GM18519 (cell line): ENCODE results near the gene AP5M1.
"Not testable (repeated sequence)": the region's sequence is repeated elsewhere in the genome, so short reads cannot be mapped to it uniquely, and the experiment has no call there.

Experiments
- ATAC-seq: cut with Tn5 transposase; IDR thresholded peaks from one replicate; pipeline ENCODE4 v1.9.1; 2021; ENCODE audit warnings: mild to moderate bottlenecking, moderate library complexity; ENCODE audit not compliant: unreplicated experiment, low FRiP score

AP5M1 gene

GRCh38 chr14:57268161-57269069 is at the start of gene AP5M1, which contains the start of gene EXOC5:
Gene AP5M1, plus strand, starts transcription at chr14:57268971. Its CDS starts 344 bp downstream, at chr14:57269315.
Gene EXOC5, minus strand, starts transcription at chr14:57268905. Its CDS starts 257 bp downstream, at chr14:57268648.
- peak; percentile 76 for ATAC-seq

DNA sequence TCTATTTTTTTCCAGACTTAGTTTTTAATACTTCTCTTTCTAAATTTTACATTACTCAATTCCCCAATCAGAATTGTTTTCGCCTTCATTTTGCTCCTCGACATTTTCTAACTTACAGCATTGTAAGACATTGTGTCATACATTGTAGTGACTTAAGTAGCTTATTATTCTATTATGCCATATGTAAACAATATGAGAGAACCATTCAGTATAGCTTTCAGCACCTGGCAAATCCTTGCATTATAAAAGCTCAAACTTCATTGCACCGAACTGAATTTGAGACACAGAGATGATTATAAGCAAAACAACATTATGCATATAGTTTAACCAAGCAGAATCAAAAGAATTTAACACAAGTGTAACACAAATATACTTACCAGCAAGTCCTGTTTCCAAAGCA is 46.8 kb upstream of the AP5M1 start:
- no peak for ATAC-seq

- no peak for ATAC-seq
Measured at GRCh38 chr14:57227083-57227482, 41.7 kb upstream of the AP5M1 start.

DNA sequence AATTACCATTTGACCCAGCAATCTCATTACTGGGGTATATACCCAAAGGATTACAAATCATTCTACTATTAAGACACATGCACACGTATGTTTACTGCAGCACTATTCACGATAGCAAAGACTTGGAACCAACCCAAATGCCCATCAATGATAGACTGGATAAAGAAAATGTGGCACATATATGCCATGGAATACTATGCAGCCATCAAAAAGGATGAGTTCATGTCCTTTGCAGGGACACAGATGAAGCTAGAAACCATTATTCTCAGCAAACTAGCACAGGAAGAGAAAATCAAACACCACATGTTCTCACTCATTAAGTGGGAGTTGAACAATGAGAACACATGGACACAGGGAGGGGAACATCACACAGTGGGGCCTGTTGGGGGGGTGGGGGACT is 40.5 kb upstream of the AP5M1 start:
- not testable (repeated sequence) for ATAC-seq

- no peak for ATAC-seq
Measured at GRCh38 chr14:57232006-57232405, 36.8 kb upstream of the AP5M1 start.

DNA sequence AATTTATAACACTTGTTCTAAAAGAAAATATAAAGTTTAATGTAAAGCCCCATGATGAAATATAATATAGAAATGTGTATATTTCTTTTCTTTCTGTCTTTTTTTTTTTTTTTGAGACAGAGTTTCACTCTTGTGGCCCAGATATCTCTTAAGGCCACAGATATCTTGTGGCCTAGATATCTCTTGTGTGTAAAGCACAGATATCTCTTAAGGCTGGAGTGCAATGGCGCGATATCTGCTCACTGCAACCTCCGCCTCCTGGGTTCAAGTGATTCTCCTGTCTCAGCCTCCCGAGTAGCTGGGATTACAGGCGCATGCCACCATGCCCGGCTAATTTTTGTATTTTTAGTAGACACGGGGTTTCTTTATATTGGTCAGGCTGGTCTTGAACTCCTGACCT is 28.7 kb upstream of the AP5M1 start:
- not testable (repeated sequence) for ATAC-seq

DNA sequence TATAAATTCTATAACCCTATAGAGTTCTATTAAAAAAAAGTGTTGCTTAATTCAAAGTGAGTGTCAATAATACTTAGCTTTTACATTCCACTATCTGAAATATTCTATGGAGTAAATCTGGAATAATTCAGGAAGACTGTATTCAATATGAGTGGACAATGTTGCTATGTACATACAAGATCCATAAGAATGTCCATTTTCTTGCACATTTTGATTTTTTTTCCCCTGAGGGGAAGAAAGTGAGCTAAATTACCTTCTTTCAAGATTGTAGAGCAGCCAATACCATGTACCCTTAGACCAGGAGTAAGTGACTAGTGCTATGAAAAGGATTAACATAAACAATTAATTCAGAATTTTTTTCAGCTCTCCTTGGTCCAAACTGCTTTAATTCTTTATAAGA is 25.5 kb upstream of the AP5M1 start:
- ATAC-seq: no peak

GRCh38 chr14:57244106-57244505 is 24.7 kb upstream of the AP5M1 start:
- ATAC-seq: no peak

DNA sequence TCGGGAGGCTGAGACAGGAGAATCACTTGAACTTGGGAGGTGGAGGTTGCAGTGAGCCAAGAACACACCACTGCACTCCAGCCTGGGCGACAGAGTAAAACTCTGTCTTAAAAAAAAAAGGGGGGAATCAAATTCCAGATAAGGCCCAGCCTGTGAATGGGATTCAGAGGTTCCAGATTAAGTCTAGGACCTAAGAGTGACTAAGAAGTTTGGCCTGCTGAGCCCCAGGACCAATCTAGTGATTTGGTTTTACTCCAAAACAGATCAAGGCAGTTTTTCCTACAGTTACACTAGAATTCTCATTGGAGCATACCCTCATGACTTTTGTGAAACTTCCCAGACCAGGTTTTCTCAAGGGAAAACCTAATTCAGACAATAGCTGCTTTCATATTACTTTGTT is 22.8 kb upstream of the AP5M1 start:
- no peak for ATAC-seq

DNA sequence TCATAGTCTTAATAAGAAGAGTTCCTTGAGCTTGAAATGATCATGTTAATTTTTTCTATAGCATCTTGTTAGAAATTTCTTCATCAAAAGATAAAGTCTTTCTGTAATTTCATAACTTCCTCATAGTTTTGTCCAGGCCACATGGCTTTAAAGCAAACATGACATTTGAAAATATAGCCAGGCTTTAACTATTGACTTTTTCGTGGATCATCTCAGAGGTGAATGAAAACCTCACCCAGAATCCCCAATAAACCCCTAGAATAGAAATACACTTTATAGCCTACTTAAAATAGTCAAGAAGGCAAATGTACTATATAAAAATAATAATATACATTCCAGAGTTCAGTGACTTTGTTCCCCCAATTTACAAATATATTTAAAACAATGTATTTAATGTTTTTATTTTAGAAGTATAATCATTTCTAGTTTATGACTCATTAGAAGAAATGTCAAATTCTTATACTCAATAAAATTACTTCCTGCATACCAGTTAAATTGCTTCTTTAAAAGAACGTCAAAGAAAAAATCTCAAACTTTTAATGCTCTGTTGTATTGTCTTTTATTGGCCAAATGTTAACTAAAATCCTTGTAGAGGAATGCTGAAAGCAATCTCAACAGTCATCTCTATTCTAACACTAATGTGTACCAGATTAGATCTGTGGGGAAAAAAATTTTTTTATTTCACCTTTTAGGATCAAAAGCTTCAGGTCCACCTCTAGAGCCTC is 21.7 kb upstream of the AP5M1 start:
- ATAC-seq: no peak

- peak; percentile 72 for ATAC-seq
Measured at GRCh38 chr14:57254884-57255283, 13.9 kb upstream of the AP5M1 start.

GRCh38 chr14:57258221-57258620 is 10.6 kb upstream of the AP5M1 start:
- ATAC-seq: not testable (repeated sequence)

DNA sequence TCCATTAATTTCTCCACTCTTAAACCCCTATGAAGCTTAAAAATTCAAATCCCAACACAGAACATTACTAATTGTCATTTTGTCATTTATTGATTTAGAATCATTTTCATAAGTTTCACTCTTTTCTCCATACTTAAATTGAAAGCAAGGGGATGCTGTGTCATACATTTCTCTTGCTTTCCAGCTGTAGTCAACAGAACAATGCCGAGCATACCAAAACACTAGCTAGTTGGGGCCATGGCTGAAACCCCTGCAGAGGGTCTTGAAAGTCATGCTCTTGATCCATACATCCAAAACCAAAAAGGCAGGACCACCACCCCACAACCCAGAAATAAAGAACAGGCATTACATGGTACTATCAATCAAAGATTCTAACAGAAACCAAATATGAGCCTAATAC is 9.1 kb upstream of the AP5M1 start:
- no peak for ATAC-seq

GRCh38 chr14:57261604-57262003 is 7.2 kb upstream of the AP5M1 start:
- ATAC-seq: no peak

DNA sequence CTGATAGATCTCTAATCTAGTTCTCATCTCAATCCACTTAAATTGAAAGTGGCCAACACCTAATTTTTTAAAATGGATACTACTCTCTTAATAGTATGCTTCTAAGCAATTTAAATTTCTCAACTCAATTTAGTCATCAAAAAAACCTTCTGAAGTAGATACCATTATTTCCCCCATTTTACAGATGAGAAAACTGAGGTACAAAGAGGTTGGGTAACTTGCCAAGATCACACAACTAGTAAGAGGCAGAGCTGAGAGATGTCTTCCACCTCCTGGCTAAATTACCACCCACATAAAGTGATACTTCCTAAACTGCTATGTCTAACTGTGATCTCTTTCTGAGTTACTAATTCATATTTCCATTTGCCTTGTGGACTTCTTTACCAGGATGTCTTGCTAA is 6.7 kb upstream of the AP5M1 start:
- ATAC-seq: no peak

GRCh38 chr14:57266065-57266464 is 2.7 kb upstream of the AP5M1 start:
- ATAC-seq: no peak

GRCh38 chr14:57273236-57273635 is 4.5 kb downstream of the AP5M1 start:
- ATAC-seq: no peak

GRCh38 chr14:57274551-57274950 is 5.8 kb downstream of the AP5M1 start:
- no peak for ATAC-seq

GRCh38 chr14:57275023-57275664 is 6.4 kb downstream of the AP5M1 start:
- ATAC-seq: no peak

DNA sequence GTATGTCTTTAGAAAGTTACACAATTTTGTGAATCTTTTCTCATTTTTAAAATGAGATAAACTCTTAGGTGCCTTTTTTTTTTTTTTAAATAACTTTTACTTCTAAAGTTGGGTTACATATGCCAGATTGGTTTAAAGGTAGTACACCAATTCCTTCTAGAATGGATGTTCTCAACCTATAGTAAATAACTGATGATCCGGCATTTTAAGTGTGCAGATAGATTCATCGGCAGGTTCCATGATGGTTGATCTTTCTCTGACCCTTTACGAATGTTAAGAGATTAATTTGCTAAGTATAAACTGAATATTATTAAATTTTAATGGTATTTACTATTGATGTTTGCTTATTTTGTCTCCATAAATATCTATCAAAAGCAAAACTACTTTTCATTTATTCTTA is 8.3 kb downstream of the AP5M1 start:
- ATAC-seq: no peak

- ATAC-seq: no peak
Measured at GRCh38 chr14:57287745-57288144, 19.0 kb downstream of the AP5M1 start.
